T47D (cell line): Measurements from ENCODE around the gene MORF4L2.

Experiments used
- DNase-seq, 2 experiments: peaks; one replicate each; pipeline versions ENCODE4 v3.0.0 to v3.0.0-alpha.2; 2011 to 2012; ENCODE audit warnings: low read depth in 1 of 2, low spot score in 1 of 2
- JUND ChIP-seq: IDR thresholded peaks from 2 replicates; pipeline ENCODE4 v1.6.1; 2012; ENCODE audit warnings: low read depth
- in situ Hi-C: cut with HindIII; loops from 2 replicates; pipeline ENCODE4 v1.10.0; 2016; ENCODE audit warnings: low sequenced_read_pairs, low pct_unique_long_range_greater_than_20kb

MORF4L2 gene

GRCh38 chrX:103704863-103705262, 18.4 kb upstream of the MORF4L2 start:
- in situ Hi-C loops = no loop called here
- DNase-seq = no peak
- no peak for TF ChIP-seq JUND

GRCh38 chrX:103699243-103699642, 12.7 kb upstream of the MORF4L2 start:
- TF ChIP-seq JUND = no peak
- peak; percentile 1 to 83 for DNase-seq
- in situ Hi-C loops = no loop called here

- DNase-seq = no peak
- in situ Hi-C loops = no loop called here
- TF ChIP-seq JUND = no peak
Measured at GRCh38 chrX:103697687-103698086, 11.2 kb upstream of the MORF4L2 start.

- no peak for TF ChIP-seq JUND
- in situ Hi-C loops = no loop called here
- no peak for DNase-seq
Measured at GRCh38 chrX:103691059-103691458, 4.6 kb upstream of the MORF4L2 start.

- in situ Hi-C loops = no loop called here
- TF ChIP-seq JUND = no peak
- peak in 1 of 2 experiments; percentile 37 for DNase-seq
Measured at GRCh38 chrX:103688946-103689345, 2.4 kb upstream of the MORF4L2 start.

- DNase-seq = peak in 1 of 2 experiments; percentile 84
- in situ Hi-C loops = no loop called here
- TF ChIP-seq JUND = no peak
Measured at GRCh38 chrX:103687696-103688201, 1.2 kb upstream of the MORF4L2 start.

- in situ Hi-C loops = no loop called here
- DNase-seq = peak in 1 of 2 experiments; percentile 78
- no peak for TF ChIP-seq JUND
Measured at GRCh38 chrX:103687073-103687695, 685 bp upstream of the MORF4L2 start.

GRCh38 chrX:103685396-103685795, 1.1 kb downstream of the MORF4L2 start:
- no peak for TF ChIP-seq JUND
- no peak for DNase-seq
- in situ Hi-C loops = no loop called here

GRCh38 chrX:103681443-103681842, 5.1 kb downstream of the MORF4L2 start:
- in situ Hi-C loops = no loop called here
- no peak for TF ChIP-seq JUND

GRCh38 chrX:103678199-103678993, 8.1 kb downstream of the MORF4L2 start:
- in situ Hi-C loops = no loop called here
- TF ChIP-seq JUND = no peak
- DNase-seq = no peak

More at GRCh38 chrX:103681443-103681842, 5.1 kb downstream of the MORF4L2 start:
- DNase-seq = no peak

GRCh38 chrX:103674531-103675454, 11.7 kb downstream of the MORF4L2 start:
- no peak for TF ChIP-seq JUND
- in situ Hi-C loops = no loop called here
- DNase-seq = no peak

- in situ Hi-C loops = no loop called here
Measured at GRCh38 chrX:103669745-103670144, 16.8 kb downstream of the MORF4L2 start.

More at GRCh38 chrX:103669745-103670144, 16.8 kb downstream of the MORF4L2 start:
- no peak for DNase-seq
- TF ChIP-seq JUND = no peak
